ENCODE measurements around the gene TMEM163.

Gene TMEM163

GRCh38 chr2:134425724-134426496 is 292.9 kb downstream of the TMEM163 start:
- DNase-seq = no peak

- no peak for DNase-seq
Measured at GRCh38 chr2:134421556-134422328, 297.1 kb downstream of the TMEM163 start.

GRCh38 chr2:134420920-134421319 is 297.9 kb downstream of the TMEM163 start:
- no peak for DNase-seq

GRCh38 chr2:134420259-134420658 is 298.5 kb downstream of the TMEM163 start:
- DNase-seq = no peak

- no peak for DNase-seq
Measured at GRCh38 chr2:134417968-134418582, 300.7 kb downstream of the TMEM163 start.

- DNase-seq = no peak
Measured at GRCh38 chr2:134416637-134417036, 302.2 kb downstream of the TMEM163 start.

GRCh38 chr2:134416018-134416417 is 302.8 kb downstream of the TMEM163 start:
- DNase-seq = no peak

GRCh38 chr2:134413912-134414311 is 304.9 kb downstream of the TMEM163 start:
- DNase-seq = no peak

- DNase-seq = no peak
Measured at GRCh38 chr2:134413430-134413829, 305.4 kb downstream of the TMEM163 start.

GRCh38 chr2:134412639-134412999 is 306.2 kb downstream of the TMEM163 start:
- no peak for DNase-seq

- peak in 1 of 2 donors; percentile 77 for DNase-seq
Measured at GRCh38 chr2:134411828-134412638, 306.8 kb downstream of the TMEM163 start.

- no peak for DNase-seq
Measured at GRCh38 chr2:134411279-134411827, 307.4 kb downstream of the TMEM163 start.

- DNase-seq = no peak
Measured at GRCh38 chr2:134410831-134411231, 308.0 kb downstream of the TMEM163 start.

GRCh38 chr2:134410006-134410405 is 308.8 kb downstream of the TMEM163 start:
- no peak for DNase-seq

GRCh38 chr2:134408791-134409190 is 310.0 kb downstream of the TMEM163 start:
- DNase-seq = no peak

GRCh38 chr2:134408386-134408785 is 310.4 kb downstream of the TMEM163 start:
- DNase-seq = no peak

- no peak for DNase-seq
Measured at GRCh38 chr2:134407154-134407890, 311.5 kb downstream of the TMEM163 start.

GRCh38 chr2:134406736-134407135 is 312.1 kb downstream of the TMEM163 start:
- DNase-seq = no peak

GRCh38 chr2:134406311-134406710 is 312.5 kb downstream of the TMEM163 start:
- DNase-seq = no peak

All from bone marrow (tissue), 2 donors.